ENCODE results near the gene C6orf52. TPM values are rescaled to one million over a fixed set of nuclear protein-coding genes. Genes with fewer than 3 reads are reported as not detected.

The C6orf52 gene
- total RNA-seq, 1 donor from 2014 or later: not detected

DNA sequence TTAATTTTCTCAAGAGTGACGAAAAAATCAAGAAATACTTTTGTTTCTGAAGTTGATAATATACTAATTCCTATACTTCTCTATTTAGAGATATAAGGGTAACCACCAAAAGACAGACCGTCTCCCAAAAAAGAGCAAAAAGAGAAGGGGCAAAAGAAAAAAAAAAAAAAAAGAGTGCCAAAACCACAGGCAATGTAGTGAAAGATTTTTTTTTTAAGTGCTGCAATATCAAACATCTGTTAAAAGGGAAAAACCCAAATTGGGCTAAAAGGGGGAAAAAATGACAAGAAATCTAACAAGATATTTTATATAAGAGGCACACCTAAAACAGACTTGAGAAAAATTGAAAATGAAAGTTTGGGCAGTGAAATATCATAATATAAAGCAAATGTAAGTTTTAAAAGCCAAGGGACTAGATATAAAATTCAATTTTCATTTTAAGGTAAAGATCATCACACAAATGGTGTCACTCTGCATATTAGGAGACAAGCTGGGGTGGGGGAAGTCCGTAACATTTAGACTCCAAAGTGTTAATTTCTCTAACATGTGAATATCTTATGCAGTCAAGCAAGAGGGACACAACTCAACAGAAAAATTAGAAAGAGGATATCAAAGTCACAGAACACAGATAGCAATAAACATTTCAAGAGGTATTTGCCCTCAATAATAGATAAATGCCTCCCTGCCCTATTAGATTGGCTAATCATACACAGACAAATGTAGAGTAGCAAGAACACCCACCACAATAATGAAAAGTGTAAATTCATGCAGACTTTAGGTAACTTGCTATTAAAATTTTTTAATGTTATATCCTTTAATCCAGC lies 9.1 kb downstream of the C6orf52 start:
- no peak for ATAC-seq
- no peak for DNase-seq
- no peak overlapping the region for H3K4me3 ChIP-seq
- no peaks in the 10 kb centered on the region for H3K27me3 ChIP-seq
- H3K27ac ChIP-seq: no peak overlapping the region
- no peaks in the 10 kb centered on the region for H3K4me1 ChIP-seq
- no peaks in the 10 kb centered on the region for H3K9me3 ChIP-seq
- H3K36me3 ChIP-seq: no peaks in the 10 kb centered on the region
- TF ChIP-seq, protein P1, sequence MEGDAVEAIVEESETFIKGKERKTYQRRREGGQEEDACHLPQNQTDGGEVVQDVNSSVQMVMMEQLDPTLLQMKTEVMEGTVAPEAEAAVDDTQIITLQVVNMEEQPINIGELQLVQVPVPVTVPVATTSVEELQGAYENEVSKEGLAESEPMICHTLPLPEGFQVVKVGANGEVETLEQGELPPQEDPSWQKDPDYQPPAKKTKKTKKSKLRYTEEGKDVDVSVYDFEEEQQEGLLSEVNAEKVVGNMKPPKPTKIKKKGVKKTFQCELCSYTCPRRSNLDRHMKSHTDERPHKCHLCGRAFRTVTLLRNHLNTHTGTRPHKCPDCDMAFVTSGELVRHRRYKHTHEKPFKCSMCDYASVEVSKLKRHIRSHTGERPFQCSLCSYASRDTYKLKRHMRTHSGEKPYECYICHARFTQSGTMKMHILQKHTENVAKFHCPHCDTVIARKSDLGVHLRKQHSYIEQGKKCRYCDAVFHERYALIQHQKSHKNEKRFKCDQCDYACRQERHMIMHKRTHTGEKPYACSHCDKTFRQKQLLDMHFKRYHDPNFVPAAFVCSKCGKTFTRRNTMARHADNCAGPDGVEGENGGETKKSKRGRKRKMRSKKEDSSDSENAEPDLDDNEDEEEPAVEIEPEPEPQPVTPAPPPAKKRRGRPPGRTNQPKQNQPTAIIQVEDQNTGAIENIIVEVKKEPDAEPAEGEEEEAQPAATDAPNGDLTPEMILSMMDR (IDR thresholded peaks at IDR 0.05): no peak
- intact Hi-C loops (cut with DNase I): no loop called here

DNA sequence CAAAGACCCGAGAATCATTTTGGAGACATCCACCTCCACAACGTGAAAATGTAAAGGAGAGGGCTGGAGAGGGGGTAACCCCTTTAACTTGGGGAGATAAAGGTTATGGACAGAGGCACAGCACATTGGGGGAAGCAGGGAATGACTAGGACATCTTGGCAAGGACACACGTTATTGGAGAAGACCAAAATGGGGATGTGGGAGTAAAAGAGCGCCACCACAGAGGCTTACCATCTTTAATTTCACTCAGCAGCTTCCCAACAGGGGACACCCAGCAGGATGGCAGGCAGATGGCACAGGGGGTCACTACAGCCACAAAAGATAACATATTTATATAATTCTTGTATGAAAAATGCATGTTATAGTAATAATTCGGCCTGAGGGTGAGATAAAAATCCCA lies 9.8 kb downstream of the C6orf52 start:
- DNase-seq: no peak
- Histone ChIP-seq H3K36me3 (no peaks in the 10 kb centered on the region), H3K9me3 (no peaks in the 10 kb centered on the region), H3K27me3 (no peaks in the 10 kb centered on the region), H3K4me1 (no peaks in the 10 kb centered on the region), H3K27ac (no peak overlapping the region), H3K4me3 (no peak overlapping the region)
- TF ChIP-seq, protein P1 (IDR thresholded peaks at IDR 0.05): no peak
- intact Hi-C loops (cut with DNase I): no loop called here
- no peak for ATAC-seq

DNA sequence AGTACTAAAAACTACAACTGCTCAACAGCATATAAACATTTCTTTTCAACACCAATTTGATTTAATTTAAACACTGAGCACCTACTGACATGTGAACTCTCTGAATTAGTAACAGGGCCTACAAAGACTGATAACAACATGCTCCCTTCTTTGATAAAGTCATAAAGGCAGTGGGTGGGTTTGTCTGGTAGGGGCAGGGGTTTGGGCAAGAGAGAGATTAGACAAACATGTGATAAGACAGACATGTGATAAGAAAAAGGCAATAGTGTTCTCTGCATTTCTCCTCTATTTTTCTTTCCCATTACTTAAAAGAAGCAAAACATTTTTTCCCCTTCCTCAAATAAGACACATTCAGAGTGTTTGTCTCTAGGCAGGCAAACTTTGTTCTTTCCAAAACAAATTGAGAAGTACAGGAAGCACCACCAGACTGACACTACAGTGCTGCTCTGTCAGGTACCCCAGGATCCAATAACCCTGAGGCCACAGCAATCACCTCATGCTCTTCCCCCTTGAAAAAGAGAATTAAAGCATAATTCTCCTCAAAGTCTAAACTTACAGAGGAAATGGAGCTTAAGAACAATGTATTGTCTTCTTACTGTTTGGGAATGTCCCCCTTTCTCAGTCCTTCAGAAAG lies 11.9 kb downstream of the C6orf52 start:
- DNase-seq (no peak), ATAC-seq (no peak)
- Histone ChIP-seq H3K9me3 (no peaks in the 10 kb centered on the region), H3K27ac (no peak overlapping the region), H3K4me1 (no peaks in the 10 kb centered on the region), H3K36me3 (no peaks in the 10 kb centered on the region), H3K4me3 (no peak overlapping the region), H3K27me3 (no peaks in the 10 kb centered on the region)
- TF ChIP-seq, protein P1 (IDR thresholded peaks at IDR 0.05): no peak
- intact Hi-C loops (cut with DNase I): no loop called here

DNA sequence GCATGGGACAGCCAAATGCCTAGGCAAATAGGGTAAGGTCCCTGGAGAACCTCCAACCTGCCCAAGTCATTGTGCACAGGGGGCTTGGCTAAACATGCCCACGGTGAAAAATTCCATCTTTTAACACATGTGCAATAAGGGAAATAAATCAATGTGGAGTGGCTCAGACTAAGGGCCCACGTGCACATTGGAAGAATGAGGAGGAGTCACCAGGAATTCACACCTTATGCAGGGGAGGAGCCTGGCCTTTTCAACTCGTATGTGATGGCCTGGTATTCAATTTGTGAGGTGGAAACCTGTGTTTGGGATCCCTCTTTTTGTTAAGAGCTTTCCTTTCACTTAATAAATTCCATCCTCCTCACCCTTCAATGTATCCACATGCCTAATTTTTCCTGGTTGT lies 12.6 kb downstream of the C6orf52 start:
- Histone ChIP-seq H3K4me3 (no peak overlapping the region), H3K27me3 (no peaks in the 10 kb centered on the region), H3K36me3 (no peaks in the 10 kb centered on the region), H3K9me3 (no peaks in the 10 kb centered on the region), H3K27ac (no peak overlapping the region), H3K4me1 (no peaks in the 10 kb centered on the region)
- TF ChIP-seq, protein P1 (IDR thresholded peaks at IDR 0.05): no peak
- DNase-seq (no peak), ATAC-seq (no peak)
- intact Hi-C loops (cut with DNase I): no loop called here

DNA sequence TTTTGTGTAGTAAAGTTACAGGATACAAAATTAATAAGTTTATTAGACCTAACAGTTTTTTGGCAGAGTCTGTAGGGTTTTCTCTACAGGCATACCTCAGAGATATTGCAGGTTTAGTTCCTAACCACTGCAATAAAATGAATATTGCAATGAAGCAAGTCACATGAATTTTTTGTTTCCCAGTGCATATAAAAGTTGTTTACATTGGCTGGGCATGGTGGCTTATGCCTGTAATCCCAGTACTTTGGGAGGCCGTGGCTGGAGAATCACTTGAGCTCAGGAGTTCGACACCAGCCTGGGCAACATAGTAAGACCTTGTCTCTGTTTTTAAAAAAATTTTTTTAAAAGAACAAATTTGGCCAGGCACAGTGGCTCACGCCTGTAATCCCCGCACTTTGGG lies 16.0 kb downstream of the C6orf52 start:
- Histone ChIP-seq H3K27ac (no peak overlapping the region), H3K4me3 (no peak overlapping the region), H3K4me1 (no peaks in the 10 kb centered on the region), H3K27me3 (no peaks in the 10 kb centered on the region), H3K9me3 (no peaks in the 10 kb centered on the region), H3K36me3 (no peaks in the 10 kb centered on the region)
- intact Hi-C loops (cut with DNase I): no loop called here
- TF ChIP-seq, protein P1 (IDR thresholded peaks at IDR 0.05): no peak
- ATAC-seq: no peak
- DNase-seq: no peak
